Parathyroid adenoma (tissue), 2 donors: Measurements from ENCODE around the gene LHX5.
"Not testable (repeated sequence)": the region's sequence is repeated elsewhere in the genome, so short reads cannot be mapped to it uniquely, and the experiment has no call there.

Experiments
- H2AFZ ChIP-seq: fragments of 300-600 bp; sonication (generic); one replicate; pipeline ENCODE4 v1.7.0; 2017; ENCODE audit warnings: antibody characterized with exemption, mild to moderate bottlenecking
- H3K27ac ChIP-seq: fragments of 300-600 bp; sonication (generic); one replicate; pipeline ENCODE4 v1.7.0; 2017
- H3K27me3 ChIP-seq: fragments of 300-600 bp; sonication (generic); one replicate; pipeline ENCODE4 v1.7.0; 2017; ENCODE audit warnings: low read length; ENCODE audit not compliant: control insufficient read depth, insufficient read depth
- H3K36me3 ChIP-seq: fragments of 300-600 bp; sonication (generic); one replicate; pipeline ENCODE4 v1.7.0; 2017; ENCODE audit warnings: low read length; ENCODE audit not compliant: control insufficient read depth, insufficient read depth
- H3K4me1 ChIP-seq: fragments of 300-600 bp; sonication (generic); one replicate; pipeline ENCODE4 v1.7.0; 2017; ENCODE audit warnings: control low read depth
- H3K4me2 ChIP-seq: fragments of 300-600 bp; sonication (generic); one replicate; pipeline ENCODE4 v1.7.0; 2017; ENCODE audit warnings: low read length
- H3K4me3 ChIP-seq: fragments of 300-600 bp; sonication (generic); one replicate; pipeline ENCODE4 v1.7.0; 2017; ENCODE audit warnings: low read depth, low read length
- H3K79me2 ChIP-seq: fragments of 300-600 bp; sonication (generic); one replicate; pipeline ENCODE4 v1.7.0; 2017; ENCODE audit warnings: control low read depth
- H3K9ac ChIP-seq: fragments of 300-600 bp; sonication (generic); one replicate; pipeline ENCODE4 v1.7.0; 2017; ENCODE audit warnings: mild to moderate bottlenecking
- H3K9me3 ChIP-seq: fragments of 300-600 bp; sonication (generic); one replicate; pipeline ENCODE4 v1.7.0; 2017; ENCODE audit warnings: low read length; ENCODE audit not compliant: control insufficient read depth
- CTCF ChIP-seq: fragments of 300-600 bp; sonication (generic); IDR thresholded peaks from one replicate; pipeline ENCODE4 v1.7.0; 2017; ENCODE audit warnings: antibody characterized with exemption, mild to moderate bottlenecking
- donor health status: primary hyperparathyroidism.

Gene LHX5

GRCh38 chr12:113500306-113500675 is 28.6 kb upstream of the LHX5 start:
- Histone ChIP-seq H3K27ac (no peak overlapping the region), H3K79me2 (no peaks in the 10 kb centered on the region), H3K4me3 (no peak overlapping the region), H3K36me3 (no peaks in the 10 kb centered on the region), H3K9ac (no peak overlapping the region), H3K4me2 (no peak overlapping the region), H3K9me3 (no peaks in the 10 kb centered on the region), H3K27me3 (no peaks in the 10 kb centered on the region), H3K4me1 (no peaks in the 10 kb centered on the region), H2AFZ (no peak overlapping the region)
- no peak for TF ChIP-seq CTCF

DNA sequence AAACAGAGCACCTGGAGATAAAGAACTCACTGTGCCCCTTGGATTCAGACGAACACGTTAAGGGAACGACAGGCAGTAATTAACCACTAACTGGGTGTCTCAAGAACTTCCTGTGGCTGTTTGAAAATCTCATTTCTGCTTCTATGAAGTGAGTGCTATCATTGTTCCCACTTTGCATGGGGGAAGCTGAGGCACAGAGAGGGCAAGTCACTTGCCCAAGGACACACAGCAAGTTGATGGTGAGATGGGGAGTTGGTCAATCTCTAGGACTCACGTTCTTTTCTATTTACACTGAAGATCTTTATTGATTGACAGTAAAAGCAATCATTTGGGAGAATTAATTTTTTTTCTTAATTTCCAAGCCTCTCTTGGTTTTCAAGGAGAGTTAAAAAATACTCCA is 26.8 kb upstream of the LHX5 start:
- Histone ChIP-seq H3K4me2 (no peak overlapping the region), H2AFZ (no peak overlapping the region), H3K4me3 (no peak overlapping the region), H3K27me3 (no peaks in the 10 kb centered on the region), H3K36me3 (no peaks in the 10 kb centered on the region), H3K4me1 (no peaks in the 10 kb centered on the region), H3K9ac (no peak overlapping the region), H3K27ac (no peak overlapping the region), H3K79me2 (no peaks in the 10 kb centered on the region), H3K9me3 (no peaks in the 10 kb centered on the region)
- TF ChIP-seq CTCF, result no peak

DNA sequence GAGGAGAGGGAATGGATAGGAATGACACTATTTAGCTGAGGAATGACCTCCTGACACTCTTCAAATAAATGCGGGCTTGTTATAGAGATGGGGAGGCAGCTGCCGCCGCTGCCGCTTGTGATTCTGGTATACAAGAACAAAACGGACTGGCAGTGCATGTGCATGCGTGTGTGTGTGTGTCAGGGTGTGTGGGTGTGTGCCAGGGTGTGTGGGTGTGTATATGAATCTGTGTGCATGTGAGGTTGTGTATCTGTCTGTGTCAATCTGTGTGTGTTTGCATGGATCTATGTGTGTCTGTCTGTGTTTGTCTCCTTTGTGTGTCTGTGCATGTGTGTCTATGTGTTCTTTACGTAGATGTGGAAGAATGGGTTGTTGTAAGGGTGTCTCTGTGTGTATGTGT is 26.0 kb upstream of the LHX5 start:
- H3K27me3 ChIP-seq, result no peaks in the 10 kb centered on the region
- no peak for TF ChIP-seq CTCF

DNA sequence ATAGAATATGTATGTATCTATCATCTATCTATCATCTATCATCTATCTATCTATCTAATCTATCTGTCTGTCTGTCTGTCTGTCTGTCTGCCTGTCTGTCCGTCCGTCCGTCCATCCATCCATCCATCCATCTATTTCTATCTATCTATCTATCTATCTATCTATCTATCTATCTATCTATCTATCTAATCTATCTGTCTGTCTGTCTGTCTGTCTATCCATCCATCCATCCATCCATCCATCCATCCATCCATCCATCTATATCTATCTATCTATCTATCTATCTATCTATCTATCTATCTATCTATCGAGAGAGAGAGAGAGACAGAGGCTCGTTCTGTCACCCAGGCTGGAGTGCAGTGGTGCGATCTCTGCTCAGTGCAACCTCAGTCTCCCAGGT is 24.3 kb upstream of the LHX5 start:
- not testable (repeated sequence) for H3K27ac ChIP-seq, H3K4me1 ChIP-seq, H3K79me2 ChIP-seq, H3K9me3 ChIP-seq, H3K4me3 ChIP-seq, H3K27me3 ChIP-seq, H3K36me3 ChIP-seq, H2AFZ ChIP-seq, H3K4me2 ChIP-seq, H3K9ac ChIP-seq

More for the DNA sequence above, 26.0 kb upstream of the LHX5 start:
- Histone ChIP-seq H3K4me1 (no peaks in the 10 kb centered on the region), H3K36me3 (no peaks in the 10 kb centered on the region), H2AFZ (no peak overlapping the region), H3K4me3 (no peak overlapping the region), H3K27ac (no peak overlapping the region), H3K9ac (no peak overlapping the region), H3K9me3 (no peaks in the 10 kb centered on the region), H3K4me2 (no peak overlapping the region), H3K79me2 (no peaks in the 10 kb centered on the region)

DNA sequence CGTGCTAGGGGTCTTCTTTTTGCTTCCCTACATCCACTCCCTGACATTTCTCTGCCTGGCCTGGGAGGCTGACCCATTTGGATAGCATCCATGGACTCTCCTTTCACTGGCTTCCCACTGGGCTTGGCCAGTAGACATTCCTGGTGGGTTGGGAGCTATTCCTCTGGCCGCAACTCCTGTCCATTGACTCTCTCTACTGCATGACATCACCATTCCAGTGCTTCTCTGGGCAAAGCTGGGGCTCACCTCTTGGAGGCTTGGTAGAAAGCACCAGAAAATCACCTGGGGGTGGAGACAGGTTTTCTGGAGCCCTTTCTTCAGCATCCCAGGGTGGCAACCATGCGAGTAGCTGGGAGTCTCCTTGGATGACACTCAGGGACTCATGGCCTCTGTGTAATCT is 16.7 kb upstream of the LHX5 start:
- no peak overlapping the region for H3K27ac ChIP-seq
- no peak for TF ChIP-seq CTCF
- H3K27me3 ChIP-seq, result no peaks in the 10 kb centered on the region
- no peak overlapping the region for H3K4me3 ChIP-seq
- no peaks in the 10 kb centered on the region for H3K36me3 ChIP-seq
- H2AFZ ChIP-seq, result no peak overlapping the region
- H3K79me2 ChIP-seq, result no peaks in the 10 kb centered on the region
- no peaks in the 10 kb centered on the region for H3K9me3 ChIP-seq
- no peaks in the 10 kb centered on the region for H3K4me1 ChIP-seq
- H3K4me2 ChIP-seq, result no peak overlapping the region
- H3K9ac ChIP-seq, result no peak overlapping the region
